DND-41 (cell line): ENCODE measurements around the gene MAP3K1.

Source experiments
- ATAC-seq: fragments of 200-7000 bp; cut with Tn5 transposase; 3 replicates; pipeline ENCODE4 v1.9.1; 2021; ENCODE audit warnings: low read depth; ENCODE audit not compliant: insufficient read depth
- DNase-seq: peaks from one replicate; pipeline ENCODE4 v3.0.0-alpha.2; 2020
- H2AFZ ChIP-seq: 2 replicates; pipeline ENCODE4 v1.6.0; 2012; ENCODE audit warnings: low read depth, low read length
- H3K27ac ChIP-seq: 2 replicates; pipeline ENCODE4 v1.5.1; 2012; ENCODE audit warnings: low read length, inconsistent platforms
- H3K27me3 ChIP-seq: fragments of 200-600 bp; sonication (generic); 2 replicates; pipeline ENCODE4 v1.6.0; 2012; ENCODE audit warnings: low read length, mild to moderate bottlenecking, inconsistent platforms; ENCODE audit not compliant: insufficient read depth, poor library complexity
- H3K36me3 ChIP-seq: 2 replicates; pipeline ENCODE4 v1.5.1; 2012; ENCODE audit warnings: low read length, inconsistent platforms; ENCODE audit not compliant: insufficient read depth
- H3K4me1 ChIP-seq: 2 replicates; pipeline ENCODE4 v1.5.1; 2012; ENCODE audit warnings: mild to moderate bottlenecking, low read length; ENCODE audit not compliant: insufficient read depth
- H3K4me2 ChIP-seq: 2 replicates; pipeline ENCODE4 v1.6.0; 2012; ENCODE audit warnings: mild to moderate bottlenecking, moderate library complexity, low read length, inconsistent platforms; ENCODE audit not compliant: insufficient read depth
- H3K4me3 ChIP-seq, 2 experiments: fragments of 200-600 bp in 1 of 2; shearing (Covaris generic) in 1 of 2; 2 replicates each; pipeline ENCODE4 v1.5.1; 2012 to 2016; ENCODE audit warnings: inconsistent platforms in 2 of 2, low read length in 2 of 2, mild to moderate bottlenecking in 2 of 2, low read depth in 1 of 2, moderate library complexity in 1 of 2
- H3K79me2 ChIP-seq: 2 replicates; pipeline ENCODE4 v1.6.0; 2012; ENCODE audit warnings: low read length, inconsistent platforms; ENCODE audit not compliant: insufficient read depth
- H3K9ac ChIP-seq: 2 replicates; pipeline ENCODE4 v1.6.0; 2012; ENCODE audit warnings: low read depth, mild to moderate bottlenecking, inconsistent platforms, low read length, moderate library complexity
- H3K9me3 ChIP-seq: 2 replicates; pipeline ENCODE4 v1.5.1; 2012; ENCODE audit warnings: low read length, moderate library complexity, mild to moderate bottlenecking, inconsistent platforms; ENCODE audit not compliant: insufficient read depth, severe bottlenecking
- H4K20me1 ChIP-seq: 2 replicates; pipeline ENCODE4 v1.6.0; 2012; ENCODE audit warnings: low read length; ENCODE audit not compliant: insufficient read depth
- EZH2 ChIP-seq: IDR thresholded peaks from 3 replicates; pipeline ENCODE4 v1.6.1; 2012; ENCODE audit warnings: borderline replicate concordance, low read depth, mild to moderate bottlenecking, moderate library complexity, low read length, inconsistent platforms; ENCODE audit not compliant: severe bottlenecking
- TF ChIP-seq, protein P1 (sequence below): IDR thresholded peaks from 2 replicates; pipeline ENCODE4 v1.5.1; 2012; ENCODE audit warnings: borderline replicate concordance, low read length, moderate library complexity, mild to moderate bottlenecking; ENCODE audit not compliant: poor library complexity, severe bottlenecking; ENCODE audit errors: extremely low read depth

MAP3K1 gene

DNA sequence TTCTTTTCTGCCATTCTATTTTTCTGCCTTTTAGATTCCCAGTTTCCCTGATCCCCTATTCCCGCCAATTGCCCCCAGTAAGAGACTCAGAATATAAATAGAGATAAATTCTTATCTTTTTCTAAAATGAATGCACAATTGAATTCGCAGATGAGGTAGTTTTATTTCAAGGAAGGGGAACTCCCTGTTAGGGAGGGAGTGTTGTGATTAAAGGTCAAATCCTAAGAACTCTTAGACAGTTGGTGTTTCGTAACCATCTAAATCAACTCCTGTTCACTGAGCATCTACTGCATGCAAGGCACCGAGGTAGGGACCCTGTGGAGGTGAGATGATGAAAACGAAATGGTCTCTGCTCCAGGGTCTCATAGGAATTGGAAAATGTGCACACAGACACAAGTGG, 7.7 kb upstream of the MAP3K1 start:
- Histone ChIP-seq H3K9me3 (no peaks in the 10 kb centered on the region), H2AFZ (no peak overlapping the region), H3K4me2 (no peak overlapping the region), H3K27me3 (peaks cover 30% of the 10 kb centered on the region), H3K27ac (no peak overlapping the region), H3K4me1 (no peaks in the 10 kb centered on the region), H3K4me3 (no peak overlapping the region), H3K9ac (no peak overlapping the region), H3K36me3 (no peaks in the 10 kb centered on the region), H3K79me2 (no peaks in the 10 kb centered on the region), H4K20me1 (no peaks in the 10 kb centered on the region)
- ATAC-seq: no peak
- DNase-seq: no peak
- no peak for TF ChIP-seq EZH2
- TF ChIP-seq, protein P1, sequence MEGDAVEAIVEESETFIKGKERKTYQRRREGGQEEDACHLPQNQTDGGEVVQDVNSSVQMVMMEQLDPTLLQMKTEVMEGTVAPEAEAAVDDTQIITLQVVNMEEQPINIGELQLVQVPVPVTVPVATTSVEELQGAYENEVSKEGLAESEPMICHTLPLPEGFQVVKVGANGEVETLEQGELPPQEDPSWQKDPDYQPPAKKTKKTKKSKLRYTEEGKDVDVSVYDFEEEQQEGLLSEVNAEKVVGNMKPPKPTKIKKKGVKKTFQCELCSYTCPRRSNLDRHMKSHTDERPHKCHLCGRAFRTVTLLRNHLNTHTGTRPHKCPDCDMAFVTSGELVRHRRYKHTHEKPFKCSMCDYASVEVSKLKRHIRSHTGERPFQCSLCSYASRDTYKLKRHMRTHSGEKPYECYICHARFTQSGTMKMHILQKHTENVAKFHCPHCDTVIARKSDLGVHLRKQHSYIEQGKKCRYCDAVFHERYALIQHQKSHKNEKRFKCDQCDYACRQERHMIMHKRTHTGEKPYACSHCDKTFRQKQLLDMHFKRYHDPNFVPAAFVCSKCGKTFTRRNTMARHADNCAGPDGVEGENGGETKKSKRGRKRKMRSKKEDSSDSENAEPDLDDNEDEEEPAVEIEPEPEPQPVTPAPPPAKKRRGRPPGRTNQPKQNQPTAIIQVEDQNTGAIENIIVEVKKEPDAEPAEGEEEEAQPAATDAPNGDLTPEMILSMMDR: no peak

DNA sequence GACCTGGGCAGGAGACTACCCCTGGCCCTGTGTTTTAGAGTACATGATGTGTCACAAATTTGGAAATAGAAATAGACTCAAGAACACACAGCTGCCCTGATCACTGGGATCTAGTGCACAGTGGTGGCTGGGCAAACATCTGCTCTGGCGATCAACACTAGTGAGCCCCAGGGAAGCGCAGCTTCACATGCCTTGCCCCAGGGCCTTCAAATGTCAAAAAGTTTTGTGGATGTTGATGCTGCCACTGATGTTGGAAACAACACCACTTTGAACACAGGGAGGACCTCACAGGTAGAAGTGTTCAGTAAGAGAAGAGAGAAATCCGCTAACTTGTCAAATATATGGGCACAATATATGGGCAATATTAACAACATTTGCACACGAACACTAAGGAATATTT, 7.1 kb upstream of the MAP3K1 start:
- H3K79me2 ChIP-seq: no peaks in the 10 kb centered on the region
- TF ChIP-seq, protein P1: no peak
- TF ChIP-seq EZH2: no peak
- DNase-seq (no peak), ATAC-seq (no peak)
- no peak overlapping the region for H3K4me3 ChIP-seq
- peaks cover 35% of the 10 kb centered on the region for H3K27me3 ChIP-seq
- H3K36me3 ChIP-seq: no peaks in the 10 kb centered on the region
- no peaks in the 10 kb centered on the region for H3K9me3 ChIP-seq
- H3K27ac ChIP-seq: no peak overlapping the region
- H2AFZ ChIP-seq: no peak overlapping the region
- H3K9ac ChIP-seq: no peak overlapping the region
- H4K20me1 ChIP-seq: no peaks in the 10 kb centered on the region
- no peak overlapping the region for H3K4me2 ChIP-seq
- no peaks in the 10 kb centered on the region for H3K4me1 ChIP-seq

DNA sequence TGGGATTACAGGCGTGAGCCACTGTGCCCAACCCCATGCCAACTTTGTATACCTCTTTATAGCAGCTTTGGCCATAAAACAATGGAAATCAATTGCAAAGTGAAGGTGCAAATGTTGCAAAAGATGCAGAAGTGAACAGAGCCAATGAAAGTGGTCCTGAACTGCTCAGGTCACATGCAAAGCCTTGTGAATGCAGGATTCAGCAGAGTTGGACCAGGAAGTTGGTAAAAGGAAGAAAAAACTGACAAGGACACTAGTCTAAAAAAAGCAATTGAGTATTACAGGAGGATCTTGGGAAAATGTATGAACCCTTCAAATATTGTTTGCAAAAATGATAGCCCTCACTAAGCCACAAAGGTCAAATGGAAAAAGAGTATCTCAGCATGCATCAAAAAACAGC, 4.5 kb upstream of the MAP3K1 start:
- H3K9me3 ChIP-seq: no peaks in the 10 kb centered on the region
- H3K27me3 ChIP-seq: peaks cover 45% of the 10 kb centered on the region
- H2AFZ ChIP-seq: no peak overlapping the region
- no peak overlapping the region for H3K4me3 ChIP-seq
- TF ChIP-seq EZH2: no peak
- TF ChIP-seq, protein P1: no peak
- no peaks in the 10 kb centered on the region for H3K36me3 ChIP-seq
- no peak for ATAC-seq
- H4K20me1 ChIP-seq: no peaks in the 10 kb centered on the region
- no peak overlapping the region for H3K9ac ChIP-seq
- H3K4me2 ChIP-seq: no peak overlapping the region
- no peaks in the 10 kb centered on the region for H3K79me2 ChIP-seq
- no peak overlapping the region for H3K27ac ChIP-seq
- H3K4me1 ChIP-seq: peaks cover 9% of the 10 kb centered on the region
- no peak for DNase-seq

DNA sequence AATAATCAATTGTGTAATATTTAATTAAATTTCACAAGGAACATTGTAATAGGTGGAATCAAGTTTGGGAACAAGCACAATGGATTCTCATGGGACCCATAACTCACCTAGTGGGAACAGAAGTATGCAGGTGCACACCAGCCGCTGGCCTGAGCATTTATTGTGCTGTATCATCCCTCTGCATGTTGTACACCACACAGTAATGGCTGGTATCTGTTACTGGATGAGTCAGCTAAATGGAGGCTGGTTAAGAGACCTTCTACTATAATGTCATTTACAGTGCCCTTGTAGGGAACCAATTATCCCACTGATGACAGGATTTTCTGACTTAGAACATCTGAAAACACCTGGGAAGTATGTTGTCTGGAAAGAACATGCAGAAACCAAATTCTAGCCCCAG, 3.2 kb upstream of the MAP3K1 start:
- peaks cover 58% of the 10 kb centered on the region for H3K27me3 ChIP-seq
- no peaks in the 10 kb centered on the region for H3K36me3 ChIP-seq
- H3K27ac ChIP-seq: no peak overlapping the region
- H3K4me1 ChIP-seq: peaks cover 16% of the 10 kb centered on the region
- no peak overlapping the region for H2AFZ ChIP-seq
- no peak overlapping the region for H3K9ac ChIP-seq
- no peaks in the 10 kb centered on the region for H3K79me2 ChIP-seq
- no peak for DNase-seq
- no peak for ATAC-seq
- H3K4me2 ChIP-seq: no peak overlapping the region
- H3K4me3 ChIP-seq: no peak overlapping the region
- H3K9me3 ChIP-seq: no peaks in the 10 kb centered on the region
- no peaks in the 10 kb centered on the region for H4K20me1 ChIP-seq
- TF ChIP-seq, protein P1: no peak
- no peak for TF ChIP-seq EZH2
